Right atrium auricular region (tissue), 2 donors: ENCODE results near the gene EXOSC1. TPM values are rescaled to one million over a fixed set of nuclear protein-coding genes. Genes with fewer than 3 reads are reported as not detected.
A peak's percentile ranks its signal among the peaks of the same experiment; 100 is the strongest.

Experiments
- DNase-seq: peaks from one replicate; pipeline ENCODE4 v3.0.0-alpha.2; 2019; ENCODE audit warnings: low spot score
- H3K27ac ChIP-seq, 2 donors: fragments of 200-600 bp; sonication (generic); 1 replicate in 1 of 2; 2 replicates in 1 of 2; pipeline ENCODE4 v1.5.1; 2016 to 2019
- H3K27me3 ChIP-seq, 2 donors: fragments of 200-600 bp; sonication (generic); one replicate each; pipeline versions ENCODE4 v1.5.1 to v1.6.0; 2017 to 2019
- H3K36me3 ChIP-seq: fragments of 200-600 bp; sonication (generic); one replicate; pipeline ENCODE4 v1.5.1; 2016
- H3K4me1 ChIP-seq, 2 donors: fragments of 200-600 bp; sonication (generic); one replicate each; pipeline versions ENCODE4 v1.5.1 to v1.6.0; 2017 to 2019
- H3K4me3 ChIP-seq, 2 donors: fragments of 200-600 bp; sonication (generic); 1 replicate in 1 of 2; 2 replicates in 1 of 2; pipeline ENCODE4 v1.5.1; 2017 to 2019; ENCODE audit warnings: mild to moderate bottlenecking in 1 of 2, moderate library complexity in 1 of 2
- H3K9me3 ChIP-seq, 2 donors: fragments of 200-600 bp; sonication (generic); one replicate each; pipeline ENCODE4 v1.5.1; 2019
- total RNA-seq, 2 donors: library from RNA; depleted of rRNA; stranded (reverse); fragments of >200 nt; gene quantifications; one replicate each; pipeline ENCODE4 v1.1.0, GENCODE V29; 2016
- TF ChIP-seq, protein P1 (sequence below), 2 donors: fragments of 200-600 bp; sonication (generic); IDR thresholded peaks; one replicate each; pipeline ENCODE4 v1.5.1; 2019; ENCODE audit warnings: antibody characterized with exemption in 2 of 2

EXOSC1 gene
- total RNA-seq, 2 donors from 2014 or later: 16.0 to 17.5 TPM

DNA sequence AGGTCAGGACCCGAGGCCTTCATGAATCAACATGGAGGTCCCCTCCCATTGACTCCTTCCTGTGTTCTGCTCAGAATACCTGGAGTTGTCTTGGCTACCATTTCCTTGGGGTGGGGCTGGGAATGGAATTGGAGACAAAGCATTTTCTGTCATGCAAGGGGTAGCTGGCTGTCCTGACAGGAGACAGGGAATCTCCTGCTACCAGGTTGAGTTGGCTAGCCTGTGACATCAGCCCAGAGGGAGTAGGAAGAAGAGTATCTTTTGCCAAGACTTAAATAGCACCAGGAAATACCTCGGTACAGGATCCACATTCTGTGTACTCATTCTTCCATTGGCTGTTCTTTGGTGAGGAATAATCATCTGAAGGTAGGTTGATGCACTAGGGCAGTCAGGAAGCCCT lies 5.0 kb upstream of the EXOSC1 start:
- Histone ChIP-seq H3K36me3 (peaks cover 27% of the 10 kb centered on the region), H3K27ac (no peak overlapping the region), H3K4me3 (no peak overlapping the region), H3K4me1 (peaks cover 0 to 49% of the 10 kb centered on the region in 2 donors), H3K27me3 (no peaks in the 10 kb centered on the region), H3K9me3 (no peaks in the 10 kb centered on the region)
- no peak for DNase-seq
- TF ChIP-seq, protein P1, sequence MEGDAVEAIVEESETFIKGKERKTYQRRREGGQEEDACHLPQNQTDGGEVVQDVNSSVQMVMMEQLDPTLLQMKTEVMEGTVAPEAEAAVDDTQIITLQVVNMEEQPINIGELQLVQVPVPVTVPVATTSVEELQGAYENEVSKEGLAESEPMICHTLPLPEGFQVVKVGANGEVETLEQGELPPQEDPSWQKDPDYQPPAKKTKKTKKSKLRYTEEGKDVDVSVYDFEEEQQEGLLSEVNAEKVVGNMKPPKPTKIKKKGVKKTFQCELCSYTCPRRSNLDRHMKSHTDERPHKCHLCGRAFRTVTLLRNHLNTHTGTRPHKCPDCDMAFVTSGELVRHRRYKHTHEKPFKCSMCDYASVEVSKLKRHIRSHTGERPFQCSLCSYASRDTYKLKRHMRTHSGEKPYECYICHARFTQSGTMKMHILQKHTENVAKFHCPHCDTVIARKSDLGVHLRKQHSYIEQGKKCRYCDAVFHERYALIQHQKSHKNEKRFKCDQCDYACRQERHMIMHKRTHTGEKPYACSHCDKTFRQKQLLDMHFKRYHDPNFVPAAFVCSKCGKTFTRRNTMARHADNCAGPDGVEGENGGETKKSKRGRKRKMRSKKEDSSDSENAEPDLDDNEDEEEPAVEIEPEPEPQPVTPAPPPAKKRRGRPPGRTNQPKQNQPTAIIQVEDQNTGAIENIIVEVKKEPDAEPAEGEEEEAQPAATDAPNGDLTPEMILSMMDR (IDR thresholded peaks at IDR 0.05): no peak

DNA sequence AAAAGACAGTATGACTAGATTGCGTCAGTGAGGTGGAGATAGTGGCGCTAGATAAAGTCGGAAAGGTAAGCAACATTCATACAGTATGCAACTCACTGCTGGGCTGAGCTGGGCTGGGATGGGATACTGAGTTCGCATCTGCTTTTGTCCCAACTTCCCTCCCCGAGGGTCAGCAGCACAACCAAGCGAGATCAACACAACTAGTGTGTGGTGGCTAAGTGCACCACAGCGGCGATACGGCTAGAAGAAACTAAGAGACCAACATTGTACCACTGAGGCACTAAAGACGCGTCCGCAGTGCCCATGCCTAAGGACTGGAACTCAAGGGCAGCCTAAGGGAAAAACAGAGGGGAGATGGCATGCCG lies 467 bp downstream of the EXOSC1 start:
- TF ChIP-seq, protein P1 (IDR thresholded peaks at IDR 0.05): no peak
- Histone ChIP-seq H3K36me3 (peaks cover 20% of the 10 kb centered on the region), H3K27ac (peak overlapping the region; percentile 61 to 71), H3K27me3 (no peaks in the 10 kb centered on the region), H3K4me1 (peaks cover 0 to 35% of the 10 kb centered on the region in 2 donors), H3K4me3 (peak overlapping the region; percentile 80 to 89), H3K9me3 (no peaks in the 10 kb centered on the region)
- DNase-seq: no peak

DNA sequence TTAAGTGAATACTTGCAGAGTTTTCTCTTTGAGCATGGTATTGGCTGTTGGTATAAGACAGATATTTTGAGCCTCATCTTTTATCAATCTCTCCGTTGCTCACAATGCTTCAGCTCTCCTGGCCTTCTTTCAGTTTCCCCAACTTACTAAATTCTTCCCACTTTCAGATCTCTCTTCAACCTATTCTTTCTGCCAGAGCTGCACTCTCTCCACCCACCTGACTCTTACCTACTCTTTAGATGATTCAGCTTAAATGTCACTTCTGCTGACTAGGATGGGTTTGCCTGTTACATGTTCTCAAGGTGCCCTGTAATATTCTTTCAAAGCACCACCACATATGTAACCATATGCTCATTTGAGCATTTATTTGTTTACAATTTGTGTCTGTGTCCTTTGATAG lies 1.6 kb downstream of the EXOSC1 start:
- Histone ChIP-seq H3K36me3 (peaks cover 29% of the 10 kb centered on the region), H3K27ac (no peak overlapping the region), H3K27me3 (no peaks in the 10 kb centered on the region), H3K9me3 (no peaks in the 10 kb centered on the region), H3K4me3 (no peak overlapping the region), H3K4me1 (peaks cover 0 to 33% of the 10 kb centered on the region in 2 donors)
- TF ChIP-seq, protein P1 (IDR thresholded peaks at IDR 0.05): no peak
- no peak for DNase-seq

DNA sequence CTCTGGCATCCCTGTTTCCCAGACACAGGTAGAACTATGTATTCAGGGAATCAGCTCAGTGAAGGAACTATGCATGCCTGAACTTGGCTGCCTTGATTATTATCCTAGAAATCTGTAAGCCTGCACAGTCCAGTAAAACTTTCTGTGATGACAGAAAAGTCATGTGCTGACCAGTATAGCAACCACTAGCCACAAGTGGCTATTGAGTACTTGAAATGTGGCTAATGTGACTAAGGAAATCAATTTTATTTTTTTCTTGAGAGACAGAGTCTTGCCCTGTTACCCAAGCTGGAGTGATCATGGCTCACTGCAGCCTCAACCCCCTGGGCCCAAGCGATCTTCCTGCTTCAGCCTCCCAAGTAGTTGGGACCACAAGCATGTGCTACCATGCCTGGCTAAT lies 3.5 kb downstream of the EXOSC1 start:
- no peak for DNase-seq
- Histone ChIP-seq H3K36me3 (peaks cover 46% of the 10 kb centered on the region), H3K4me3 (no peak overlapping the region), H3K27ac (no peak overlapping the region), H3K27me3 (no peaks in the 10 kb centered on the region), H3K9me3 (no peaks in the 10 kb centered on the region), H3K4me1 (peaks cover 0 to 20% of the 10 kb centered on the region in 2 donors)
- TF ChIP-seq, protein P1 (IDR thresholded peaks at IDR 0.05): no peak

DNA sequence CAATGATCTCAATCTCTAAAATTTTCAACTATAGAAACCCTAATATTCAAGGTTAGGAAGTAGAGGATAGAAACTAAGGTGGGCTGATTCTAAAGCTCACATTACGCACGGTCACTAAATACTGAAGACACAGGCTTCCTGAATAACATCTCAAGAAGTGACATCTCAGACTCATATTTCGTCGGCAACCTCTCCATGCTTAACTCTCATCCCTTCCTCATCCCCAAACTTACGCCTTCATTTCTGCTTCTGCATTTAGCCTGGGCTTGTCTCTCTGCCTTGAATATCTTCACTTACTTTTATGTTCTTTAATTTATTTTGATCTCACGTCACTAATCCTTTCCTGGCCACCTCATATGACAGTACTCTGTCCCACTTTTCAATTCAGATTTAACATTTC lies 10.6 kb downstream of the EXOSC1 start:
- no peaks in the 10 kb centered on the region for H3K9me3 ChIP-seq
- no peaks in the 10 kb centered on the region for H3K4me1 ChIP-seq
- H3K27ac ChIP-seq: no peak overlapping the region
- H3K27me3 ChIP-seq: no peaks in the 10 kb centered on the region
- no peak overlapping the region for H3K4me3 ChIP-seq
- no peak for DNase-seq
- TF ChIP-seq, protein P1 (IDR thresholded peaks at IDR 0.05): no peak
- peaks cover 83% of the 10 kb centered on the region for H3K36me3 ChIP-seq

DNA sequence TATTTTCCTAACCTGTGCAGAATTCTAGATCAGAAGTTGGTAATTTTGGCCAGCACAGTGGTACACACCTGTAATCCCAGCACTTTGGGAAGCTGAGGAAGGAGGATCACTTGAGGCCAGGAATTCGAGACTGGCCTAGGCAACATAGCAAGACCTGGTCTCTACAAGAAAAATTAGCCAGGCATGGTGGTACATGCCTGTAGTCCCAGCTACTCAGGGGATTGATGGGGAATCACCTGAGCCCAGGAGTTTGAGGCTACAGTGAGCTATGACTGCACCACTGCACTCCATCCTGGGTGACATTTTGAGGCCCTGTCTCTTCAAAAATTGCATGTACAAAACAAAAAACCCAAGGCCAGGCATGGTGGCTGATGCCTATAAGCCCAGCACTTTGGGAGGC lies 11.2 kb downstream of the EXOSC1 start:
- Histone ChIP-seq H3K27ac (no peak overlapping the region), H3K4me1 (no peaks in the 10 kb centered on the region), H3K36me3 (peaks cover 83% of the 10 kb centered on the region), H3K27me3 (no peaks in the 10 kb centered on the region), H3K4me3 (no peak overlapping the region), H3K9me3 (no peaks in the 10 kb centered on the region)
- TF ChIP-seq, protein P1 (IDR thresholded peaks at IDR 0.05): no peak
- no peak for DNase-seq
